Measurements from ENCODE around the gene PPP1R15A. TPM values are rescaled to one million over a fixed set of nuclear protein-coding genes. Genes with fewer than 3 reads are reported as not detected.
"Not testable (repeated sequence)": the region's sequence is repeated elsewhere in the genome, so short reads cannot be mapped to it uniquely, and the experiment has no call there.

Gene PPP1R15A
- total RNA-seq, 1 donor, result 63.9 TPM

GRCh38 chr19:48881741-48882657 is 9.8 kb downstream of the PPP1R15A start:
- no peak for TF ChIP-seq CTCF (IDR thresholded peaks at IDR 0.05; ENCODE audit: insufficient read depth, low read depth, low read length)
- DNase-seq (ENCODE audit: low read depth), result no peak
- no peak overlapping the region for H3K4me3 ChIP-seq (ENCODE audit: low read depth, low read length)

- H3K4me3 ChIP-seq (ENCODE audit: low read depth, low read length), result no peak overlapping the region
- no peak for TF ChIP-seq CTCF (IDR thresholded peaks at IDR 0.05; ENCODE audit: insufficient read depth, low read depth, low read length)
- DNase-seq (ENCODE audit: low read depth), result no peak
These were observed 11.5 kb downstream of the PPP1R15A start for GRCh38 chr19:48883726-48884125.

- no peak for DNase-seq (ENCODE audit: low read depth)
- no peak for TF ChIP-seq CTCF (IDR thresholded peaks at IDR 0.05; ENCODE audit: insufficient read depth, low read depth, low read length)
- no peak overlapping the region for H3K4me3 ChIP-seq (ENCODE audit: low read depth, low read length)
These were observed 15.8 kb downstream of the PPP1R15A start for GRCh38 chr19:48887861-48888612.

- H3K4me3 ChIP-seq (ENCODE audit: low read depth, low read length); DNase-seq (ENCODE audit: low read depth): not testable (repeated sequence)
These were observed 17.3 kb downstream of the PPP1R15A start for GRCh38 chr19:48889496-48889895.

- no peak for DNase-seq (ENCODE audit: low read depth)
- H3K4me3 ChIP-seq (ENCODE audit: low read depth, low read length), result no peak overlapping the region
- no peak for TF ChIP-seq CTCF (IDR thresholded peaks at IDR 0.05; ENCODE audit: insufficient read depth, low read depth, low read length)
These were observed 18.3 kb downstream of the PPP1R15A start for GRCh38 chr19:48890551-48890950.

GRCh38 chr19:48895226-48895625 is 23.0 kb downstream of the PPP1R15A start:
- no peak for TF ChIP-seq CTCF (IDR thresholded peaks at IDR 0.05; ENCODE audit: insufficient read depth, low read depth, low read length)
- no peak for DNase-seq (ENCODE audit: low read depth)
- H3K4me3 ChIP-seq (ENCODE audit: low read depth, low read length), result no peak overlapping the region

- H3K4me3 ChIP-seq (ENCODE audit: low read depth, low read length), result peak overlapping the region; percentile 42
- TF ChIP-seq CTCF (IDR thresholded peaks at IDR 0.05; ENCODE audit: insufficient read depth, low read depth, low read length), result no peak
- DNase-seq (ENCODE audit: low read depth), result peak; percentile 49
These were observed 24.0 kb downstream of the PPP1R15A start for GRCh38 chr19:48896191-48896720.
